ENCODE measurements around the gene TMEM45A. TPM values are rescaled to one million over a fixed set of nuclear protein-coding genes. Genes with fewer than 3 reads are reported as not detected.

Gene TMEM45A
- total and polyA plus RNA-seq, 3 experiments from 2014 or later, result 0.44 to 0.50 TPM; not detected in 1

GRCh38 chr3:100621251-100621650 is 128.8 kb downstream of the TMEM45A start:
- Mint-ChIP-seq H3K4me3 (no peak overlapping the region), H3K36me3 (no peaks in the 10 kb centered on the region), H3K4me1 (no peaks in the 10 kb centered on the region), H3K9me3 (peaks cover 0 to 7% (median 2%) of the 10 kb centered on the region in 5 donors), H3K27me3 (peaks cover 5 to 12% of the 10 kb centered on the region in 2 donors), H3K27ac (no peak overlapping the region)
- no peaks in the 10 kb centered on the region for H3K4me1 ChIP-seq (ENCODE audit: insufficient read depth, low read length)
- no peaks in the 10 kb centered on the region for H3K27me3 ChIP-seq (ENCODE audit: insufficient read depth, low read length, poor library complexity, severe bottlenecking)
- H3K27ac ChIP-seq (ENCODE audit: low read depth, low read length), result no peak overlapping the region
- ChIA-PET CTCF (no interaction called here), POLR2A (no interaction called here)
- no peak for DNase-seq
- H3K36me3 ChIP-seq (ENCODE audit: insufficient read depth, low read length), result no peaks in the 10 kb centered on the region
- no peaks in the 10 kb centered on the region for H3K9me3 ChIP-seq (ENCODE audit: low read length)
- H3K4me3 ChIP-seq (ENCODE audit: low read length), result no peak overlapping the region

Other genes starting within 250 kb of the TMEM45A start
- gene TBC1D23, start 231.6 kb upstream of the TMEM45A start, total RNA-seq, result 10 to 100 TPM; 21.0 to 23.1 TPM
- gene TBC1D23, start 231.6 kb upstream of the TMEM45A start, polyA plus RNA-seq, result 21.9 TPM
- gene NIT2, start 157.9 kb upstream of the TMEM45A start, total RNA-seq, result 10 to 100 TPM; 81.9 to 83.0 TPM
- gene NIT2, start 157.9 kb upstream of the TMEM45A start, polyA plus RNA-seq, result 44.1 TPM
- gene TOMM70, start 91.5 kb upstream of the TMEM45A start, total RNA-seq, result 10 to 100 TPM; 63.5 to 64.5 TPM
- gene TOMM70, start 91.5 kb upstream of the TMEM45A start, polyA plus RNA-seq, result 21.7 TPM
- gene LNP1, start 91.1 kb upstream of the TMEM45A start, total RNA-seq, result 1 to 10 TPM; 1.5 to 1.6 TPM
- 0.71 TPM for gene LNP1, start 91.1 kb upstream of the TMEM45A start, polyA plus RNA-seq
- gene ADGRG7, start 117.0 kb downstream of the TMEM45A start, total RNA-seq, result not detected
- gene ADGRG7, start 117.0 kb downstream of the TMEM45A start, polyA plus RNA-seq, result not detected
- 10 to 100 TPM; 49.7 to 50.6 TPM for gene TFG, start 216.9 kb downstream of the TMEM45A start, total RNA-seq
- 45.4 TPM for gene TFG, start 216.9 kb downstream of the TMEM45A start, polyA plus RNA-seq